GM12864 (cell line): ENCODE results near the gene WWOX.

ENCODE experiments used
- DNase-seq: peaks from one replicate; pipeline ENCODE4 v3.0.0-alpha.2; 2011; ENCODE audit warnings: low read depth
- H3K4me3 ChIP-seq: 2 replicates; pipeline ENCODE4 v1.5.1; 2011; ENCODE audit warnings: mild to moderate bottlenecking, low read depth, low read length, control low read depth
- TF ChIP-seq, protein P1 (sequence below): IDR thresholded peaks from 2 replicates; pipeline ENCODE4 v1.5.1; 2011; ENCODE audit warnings: low read depth, mild to moderate bottlenecking, moderate library complexity, low read length, control low read depth, inconsistent platforms; ENCODE audit errors: missing control alignments

WWOX gene

DNA sequence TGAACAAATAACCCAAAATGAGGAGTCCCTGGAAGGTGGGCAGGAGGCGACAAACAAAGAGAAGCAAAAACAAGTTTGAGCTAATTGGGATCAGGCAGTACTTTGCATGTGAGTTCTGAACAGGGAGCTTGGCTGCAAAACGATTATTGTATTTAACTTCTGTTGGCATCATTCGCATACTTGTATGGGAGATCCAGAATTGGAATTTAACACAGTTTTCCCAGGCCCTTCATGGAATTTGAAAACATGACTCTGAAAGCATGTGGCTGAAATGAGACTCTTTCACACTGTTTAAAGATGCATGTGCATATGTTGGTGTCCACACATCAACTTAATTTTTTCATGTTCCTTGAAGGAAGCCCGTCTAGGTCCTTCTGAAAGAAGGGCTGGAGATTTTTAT lies 674.3 kb downstream of the WWOX start:
- DNase-seq: no peak
- TF ChIP-seq, protein P1, sequence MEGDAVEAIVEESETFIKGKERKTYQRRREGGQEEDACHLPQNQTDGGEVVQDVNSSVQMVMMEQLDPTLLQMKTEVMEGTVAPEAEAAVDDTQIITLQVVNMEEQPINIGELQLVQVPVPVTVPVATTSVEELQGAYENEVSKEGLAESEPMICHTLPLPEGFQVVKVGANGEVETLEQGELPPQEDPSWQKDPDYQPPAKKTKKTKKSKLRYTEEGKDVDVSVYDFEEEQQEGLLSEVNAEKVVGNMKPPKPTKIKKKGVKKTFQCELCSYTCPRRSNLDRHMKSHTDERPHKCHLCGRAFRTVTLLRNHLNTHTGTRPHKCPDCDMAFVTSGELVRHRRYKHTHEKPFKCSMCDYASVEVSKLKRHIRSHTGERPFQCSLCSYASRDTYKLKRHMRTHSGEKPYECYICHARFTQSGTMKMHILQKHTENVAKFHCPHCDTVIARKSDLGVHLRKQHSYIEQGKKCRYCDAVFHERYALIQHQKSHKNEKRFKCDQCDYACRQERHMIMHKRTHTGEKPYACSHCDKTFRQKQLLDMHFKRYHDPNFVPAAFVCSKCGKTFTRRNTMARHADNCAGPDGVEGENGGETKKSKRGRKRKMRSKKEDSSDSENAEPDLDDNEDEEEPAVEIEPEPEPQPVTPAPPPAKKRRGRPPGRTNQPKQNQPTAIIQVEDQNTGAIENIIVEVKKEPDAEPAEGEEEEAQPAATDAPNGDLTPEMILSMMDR: no peak
- no peak overlapping the region for H3K4me3 ChIP-seq

DNA sequence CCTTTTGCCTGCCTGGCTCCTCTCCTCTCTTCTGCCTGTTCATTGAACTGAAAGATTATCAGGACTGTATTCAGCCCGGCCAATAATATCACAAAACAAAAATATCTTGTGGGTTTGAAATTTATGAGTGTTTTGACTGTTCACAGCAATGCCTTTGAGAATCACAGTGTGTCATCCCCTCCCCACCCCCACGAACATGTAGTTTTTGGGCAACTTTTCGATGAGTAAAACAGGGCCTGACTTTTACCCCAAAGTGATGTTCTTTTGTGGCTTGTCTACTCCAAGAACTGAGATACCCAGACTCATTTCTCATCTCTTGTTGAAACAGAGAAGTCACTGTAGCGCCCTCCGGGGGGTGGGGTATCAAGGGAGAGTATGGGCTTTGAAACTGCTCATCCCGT lies 675.7 kb downstream of the WWOX start:
- TF ChIP-seq, protein P1: no peak
- DNase-seq: no peak
- H3K4me3 ChIP-seq: no peak overlapping the region

- H3K4me3 ChIP-seq: no peak overlapping the region
- DNase-seq: no peak
- TF ChIP-seq, protein P1: no peak
Measured at GRCh38 chr16:78778101-78779004, 678.9 kb downstream of the WWOX start.

GRCh38 chr16:78780808-78781207 lies 681.4 kb downstream of the WWOX start:
- no peak overlapping the region for H3K4me3 ChIP-seq
- TF ChIP-seq, protein P1: no peak
- DNase-seq: no peak

GRCh38 chr16:78782572-78782971 lies 683.1 kb downstream of the WWOX start:
- TF ChIP-seq, protein P1: no peak
- no peak overlapping the region for H3K4me3 ChIP-seq
- no peak for DNase-seq

- no peak overlapping the region for H3K4me3 ChIP-seq
- DNase-seq: no peak
- TF ChIP-seq, protein P1: no peak
Measured at GRCh38 chr16:78783570-78784079, 684.2 kb downstream of the WWOX start.
